Mucosa of descending colon (tissue), 3 donors: ENCODE results near the gene PHOSPHO2. TPM values are rescaled to one million over a fixed set of nuclear protein-coding genes. Genes with fewer than 3 reads are reported as not detected.
"Not testable (repeated sequence)": the region's sequence is repeated elsewhere in the genome, so short reads cannot be mapped to it uniquely, and the experiment has no call there.

Experiments
- ATAC-seq: fragments of 200-7000 bp; cut with Tn5 transposase; one replicate; pipeline ENCODE4 v1.9.1; 2020; ENCODE audit warnings: mild to moderate bottlenecking, moderate library complexity
- DNase-seq, 3 donors: peaks; one replicate each; pipeline ENCODE4 v3.0.0-alpha.2; 2020
- H3K36me3 ChIP-seq: fragments of 200-600 bp; one replicate; pipeline ENCODE4 v1.8.0; 2021; ENCODE audit warnings: low read depth, mild to moderate bottlenecking
- H3K4me1 ChIP-seq: fragments of 200-600 bp; one replicate; pipeline ENCODE4 v1.8.0; 2021; ENCODE audit warnings: low read depth, mild to moderate bottlenecking
- H3K4me3 ChIP-seq: fragments of 200-600 bp; one replicate; pipeline ENCODE4 v1.8.0; 2021; ENCODE audit warnings: mild to moderate bottlenecking
- H3K9me3 ChIP-seq: fragments of 200-600 bp; one replicate; pipeline ENCODE4 v1.8.0; 2021; ENCODE audit warnings: mild to moderate bottlenecking
- intact Hi-C, 2 donors: fragments of 100-400 bp; cut with DNase I in 1 of 2; cut with micrococcal nuclease in 1 of 2; formaldehyde crosslinking; loops; one replicate each; pipeline versions ENCODE4 v1.11.0 to v1.11.1; 2022; cut with DNase I, micrococcal nuclease
- total RNA-seq, 3 donors: library from RNA; stranded (reverse); fragmentation: NEBNext Ultra II Directional in 2 of 3; extraction: Animal tissue kit (Norgen Biotek cat#: 25700) in 2 of 3; gene quantifications; one replicate each; pipeline versions ENCODE4 v1.2.1 to v1.2.4, GENCODE V29; 2021 to 2023
- TF ChIP-seq, protein P1 (sequence below): fragments of 200-600 bp; IDR thresholded peaks from one replicate; pipeline ENCODE4 v1.8.0; 2022; ENCODE audit warnings: antibody characterized with exemption, mild to moderate bottlenecking
- donor health status: DM: no; HTN: no; CAD: no; lungs with moderate emphysema.
- donor health status: DM: no; HTN: no; CAD: no.
- donor health status: DM: no; HTN: yes; CAD: no.

Gene PHOSPHO2
- total RNA-seq, 3 donors from 2014 or later = 7.3 to 11.4 (median 10.7) TPM

DNA sequence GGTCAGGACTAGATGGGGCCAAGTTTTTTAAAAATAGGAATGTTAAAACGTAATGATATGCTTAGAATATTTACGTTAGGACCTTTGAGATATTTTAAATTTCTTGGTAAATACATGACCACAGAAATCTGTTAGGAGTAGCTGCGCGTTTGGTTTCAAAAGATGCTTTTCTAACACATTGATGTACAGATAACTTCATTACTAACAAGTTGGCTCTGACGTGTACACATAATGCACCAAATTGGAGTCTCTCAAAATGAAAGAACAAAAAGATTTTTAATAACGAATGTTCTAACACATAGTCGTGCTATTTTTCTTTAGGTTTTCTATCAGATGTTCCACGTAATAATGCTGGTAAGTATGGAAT is 608 bp downstream of the PHOSPHO2 start:
- intact Hi-C loops = no loop called here
- DNase-seq = no peak
- no peak for ATAC-seq

GRCh38 chr2:169696381-169696780 is 2.1 kb downstream of the PHOSPHO2 start:
- no peak for ATAC-seq
- intact Hi-C loops = no loop called here
- H3K4me3 ChIP-seq = no peak overlapping the region

More for the DNA sequence above, 608 bp downstream of the PHOSPHO2 start:
- TF ChIP-seq, protein P1, sequence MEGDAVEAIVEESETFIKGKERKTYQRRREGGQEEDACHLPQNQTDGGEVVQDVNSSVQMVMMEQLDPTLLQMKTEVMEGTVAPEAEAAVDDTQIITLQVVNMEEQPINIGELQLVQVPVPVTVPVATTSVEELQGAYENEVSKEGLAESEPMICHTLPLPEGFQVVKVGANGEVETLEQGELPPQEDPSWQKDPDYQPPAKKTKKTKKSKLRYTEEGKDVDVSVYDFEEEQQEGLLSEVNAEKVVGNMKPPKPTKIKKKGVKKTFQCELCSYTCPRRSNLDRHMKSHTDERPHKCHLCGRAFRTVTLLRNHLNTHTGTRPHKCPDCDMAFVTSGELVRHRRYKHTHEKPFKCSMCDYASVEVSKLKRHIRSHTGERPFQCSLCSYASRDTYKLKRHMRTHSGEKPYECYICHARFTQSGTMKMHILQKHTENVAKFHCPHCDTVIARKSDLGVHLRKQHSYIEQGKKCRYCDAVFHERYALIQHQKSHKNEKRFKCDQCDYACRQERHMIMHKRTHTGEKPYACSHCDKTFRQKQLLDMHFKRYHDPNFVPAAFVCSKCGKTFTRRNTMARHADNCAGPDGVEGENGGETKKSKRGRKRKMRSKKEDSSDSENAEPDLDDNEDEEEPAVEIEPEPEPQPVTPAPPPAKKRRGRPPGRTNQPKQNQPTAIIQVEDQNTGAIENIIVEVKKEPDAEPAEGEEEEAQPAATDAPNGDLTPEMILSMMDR = no peak
- H3K9me3 ChIP-seq = no peaks in the 10 kb centered on the region
- H3K4me3 ChIP-seq = peak overlapping the region; percentile 44
- H3K36me3 ChIP-seq = no peaks in the 10 kb centered on the region
- peaks cover 3% of the 10 kb centered on the region for H3K4me1 ChIP-seq

DNA sequence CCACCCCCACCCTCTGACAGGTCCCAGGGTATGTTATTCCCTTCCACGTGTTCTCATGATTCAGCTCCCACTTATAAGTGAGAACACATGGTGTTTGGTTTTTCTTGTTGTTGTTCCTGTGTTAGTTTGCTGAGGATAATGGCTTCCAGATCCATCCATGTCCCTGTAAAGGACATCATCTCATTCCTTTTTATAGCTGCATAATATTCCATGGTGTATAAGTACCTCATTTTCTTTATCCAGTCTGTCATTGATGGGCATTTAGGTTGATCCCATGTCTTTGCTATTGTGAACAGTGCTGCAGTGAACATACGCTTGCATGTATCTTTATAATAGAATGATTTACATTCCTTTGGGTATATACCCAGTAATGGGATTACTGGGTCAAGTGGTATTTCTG is 4.9 kb downstream of the PHOSPHO2 start:
- H3K36me3 ChIP-seq, DNase-seq, ATAC-seq, intact Hi-C loops, H3K9me3 ChIP-seq, H3K4me3 ChIP-seq, H3K4me1 ChIP-seq: not testable (repeated sequence)

More at GRCh38 chr2:169696381-169696780, 2.1 kb downstream of the PHOSPHO2 start:
- Histone ChIP-seq H3K36me3 (no peaks in the 10 kb centered on the region), H3K9me3 (no peaks in the 10 kb centered on the region), H3K4me1 (peaks cover 3% of the 10 kb centered on the region)
- TF ChIP-seq, protein P1 = no peak
- no peak for DNase-seq

- intact Hi-C loops = no loop called here
Measured at GRCh38 chr2:169702996-169703395, 8.7 kb downstream of the PHOSPHO2 start.

GRCh38 chr2:169704160-169704708 is 10.0 kb downstream of the PHOSPHO2 start:
- TF ChIP-seq, protein P1 = no peak
- ATAC-seq (peak; percentile 85), DNase-seq (no peak)
- Histone ChIP-seq H3K4me3 (no peak overlapping the region), H3K9me3 (no peaks in the 10 kb centered on the region), H3K4me1 (no peaks in the 10 kb centered on the region), H3K36me3 (no peaks in the 10 kb centered on the region)
- intact Hi-C loops = no loop called here

More at GRCh38 chr2:169702996-169703395, 8.7 kb downstream of the PHOSPHO2 start:
- Histone ChIP-seq H3K4me1 (no peaks in the 10 kb centered on the region), H3K36me3 (no peaks in the 10 kb centered on the region), H3K9me3 (no peaks in the 10 kb centered on the region), H3K4me3 (no peak overlapping the region)
- DNase-seq (no peak), ATAC-seq (no peak)
- TF ChIP-seq, protein P1 = no peak

GRCh38 chr2:169705927-169706326 is 11.7 kb downstream of the PHOSPHO2 start:
- ATAC-seq = no peak
- intact Hi-C loops = no loop called here
- Histone ChIP-seq H3K4me1 (peaks cover 8% of the 10 kb centered on the region), H3K36me3 (no peaks in the 10 kb centered on the region), H3K9me3 (no peaks in the 10 kb centered on the region), H3K4me3 (no peak overlapping the region)
- TF ChIP-seq, protein P1 = no peak
- no peak for DNase-seq
